ENCODE measurements around the gene PTPRT. TPM values are rescaled to one million over a fixed set of nuclear protein-coding genes. Genes with fewer than 3 reads are reported as not detected.

PTPRT gene
- total RNA-seq, 2 donors from 2014 or later = not detected

GRCh38 chr20:42430598-42430997, 759.1 kb downstream of the PTPRT start:
- H3K4me1 ChIP-seq (ENCODE audit: control insufficient read depth in 1 of 2, low read depth in 2 of 2) = no peaks in the 10 kb centered on the region
- no peak for TF ChIP-seq CTCF (IDR thresholded peaks at IDR 0.05)
- H3K36me3 ChIP-seq = no peaks in the 10 kb centered on the region
- DNase-seq (ENCODE audit: low spot score) (no peak), ATAC-seq (ENCODE audit: insufficient number of reproducible peaks, low FRiP score, low read depth) (no peak)
- no peaks in the 10 kb centered on the region for H3K27me3 ChIP-seq (replicated peaks; ENCODE audit: insufficient read depth)
- no peak overlapping the region for H3K27ac ChIP-seq
- H3K4me3 ChIP-seq = no peak overlapping the region
- H3K9me3 ChIP-seq = no peaks in the 10 kb centered on the region

- Histone ChIP-seq H3K4me1 (ENCODE audit: control insufficient read depth in 1 of 2, low read depth in 2 of 2) (no peaks in the 10 kb centered on the region), H3K27ac (no peak overlapping the region), H3K27me3 (replicated peaks; ENCODE audit: insufficient read depth) (no peaks in the 10 kb centered on the region), H3K36me3 (no peaks in the 10 kb centered on the region), H3K9me3 (no peaks in the 10 kb centered on the region), H3K4me3 (no peak overlapping the region)
- TF ChIP-seq CTCF (IDR thresholded peaks at IDR 0.05) = no peak
- DNase-seq (ENCODE audit: low spot score) = no peak
- ATAC-seq (ENCODE audit: insufficient number of reproducible peaks, low FRiP score, low read depth) = no peak
Measured at GRCh38 chr20:42429761-42430458, 759.8 kb downstream of the PTPRT start.

DNA sequence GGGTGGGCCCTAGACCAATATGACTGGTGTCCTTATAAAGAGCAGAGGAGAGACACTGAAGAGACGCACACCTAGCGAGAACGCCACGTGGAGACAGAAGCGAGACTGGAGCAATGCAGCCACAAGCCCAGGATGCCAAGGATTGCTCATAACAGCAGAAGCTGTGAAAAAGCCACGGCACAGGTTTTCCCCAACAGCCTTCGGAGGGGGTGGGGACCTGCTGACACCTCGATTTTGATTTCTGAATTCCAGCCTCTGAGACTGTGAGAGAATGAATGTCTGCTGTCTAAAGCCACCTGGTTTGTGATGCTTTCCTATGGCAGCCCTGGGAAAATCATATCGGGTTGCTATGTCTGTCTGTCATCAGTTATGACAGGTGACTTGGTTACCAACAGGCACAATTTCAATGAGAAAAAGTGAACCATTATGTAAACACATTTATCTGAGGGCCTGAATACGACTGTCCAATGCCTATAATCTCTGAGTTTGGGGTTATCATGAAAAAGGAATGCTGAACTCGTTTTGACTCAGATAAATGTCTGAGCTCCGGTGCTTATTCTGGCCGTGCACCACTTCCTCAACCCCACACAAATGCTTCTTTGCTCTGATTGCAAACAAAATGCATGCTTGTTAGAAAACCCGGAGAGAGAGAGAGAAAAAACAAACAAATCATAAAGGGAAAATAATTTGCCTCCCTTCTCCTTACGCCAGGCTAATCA, 769.7 kb downstream of the PTPRT start:
- Histone ChIP-seq H3K27me3 (replicated peaks; ENCODE audit: insufficient read depth) (no peaks in the 10 kb centered on the region), H3K4me3 (no peak overlapping the region), H3K4me1 (ENCODE audit: control insufficient read depth in 1 of 2, low read depth in 2 of 2) (no peaks in the 10 kb centered on the region), H3K27ac (no peak overlapping the region), H3K36me3 (no peaks in the 10 kb centered on the region), H3K9me3 (no peaks in the 10 kb centered on the region)
- ATAC-seq (ENCODE audit: insufficient number of reproducible peaks, low FRiP score, low read depth) (no peak), DNase-seq (ENCODE audit: low spot score) (no peak)
- no peak for TF ChIP-seq CTCF (IDR thresholded peaks at IDR 0.05)

DNA sequence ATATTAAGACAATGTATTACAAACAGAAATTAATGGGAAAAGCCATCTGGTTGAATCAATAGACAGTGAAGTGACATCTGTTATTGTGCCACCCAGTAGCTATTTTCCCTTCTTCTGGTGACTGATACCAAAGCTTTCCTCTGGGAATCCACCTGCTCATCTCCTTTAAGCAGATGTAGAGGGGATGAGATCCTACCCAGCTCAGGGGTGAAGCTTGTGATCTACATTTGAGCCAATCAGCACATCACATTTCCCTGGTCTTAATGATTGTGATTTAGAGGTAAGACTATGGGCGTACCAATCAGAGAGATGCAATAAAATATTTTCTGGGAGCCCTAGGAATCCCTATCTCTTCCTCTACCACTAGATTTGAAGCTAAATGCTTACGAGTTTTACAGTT, 782.9 kb downstream of the PTPRT start:
- no peak for TF ChIP-seq CTCF (IDR thresholded peaks at IDR 0.05)
- H3K27me3 ChIP-seq (replicated peaks; ENCODE audit: insufficient read depth) = no peaks in the 10 kb centered on the region
- no peaks in the 10 kb centered on the region for H3K9me3 ChIP-seq
- DNase-seq (ENCODE audit: low spot score) (no peak), ATAC-seq (ENCODE audit: insufficient number of reproducible peaks, low FRiP score, low read depth) (no peak)
- no peak overlapping the region for H3K4me3 ChIP-seq
- H3K4me1 ChIP-seq (ENCODE audit: control insufficient read depth in 1 of 2, low read depth in 2 of 2) = no peaks in the 10 kb centered on the region
- no peaks in the 10 kb centered on the region for H3K36me3 ChIP-seq
- no peak overlapping the region for H3K27ac ChIP-seq

DNA sequence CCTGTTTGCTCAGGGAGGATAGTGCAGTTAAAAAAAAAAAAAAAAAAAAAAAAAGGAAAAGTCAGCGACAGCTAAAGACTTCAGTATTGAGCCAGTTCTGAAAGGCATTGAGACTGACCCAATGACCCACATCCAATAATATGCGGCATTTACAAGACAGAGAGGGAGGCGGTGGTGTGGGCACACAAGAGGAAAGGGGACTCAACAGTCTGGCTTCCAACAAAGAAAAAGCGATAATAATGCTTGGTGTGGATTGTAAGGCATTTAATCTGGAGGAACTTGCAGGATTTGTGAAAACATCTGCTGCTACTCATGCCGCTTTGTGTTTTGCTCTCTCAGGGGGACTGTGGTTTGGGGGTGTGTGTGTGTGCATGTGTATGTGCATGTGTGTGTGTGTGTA, 787.3 kb downstream of the PTPRT start:
- DNase-seq (ENCODE audit: low spot score) (no peak), ATAC-seq (ENCODE audit: insufficient number of reproducible peaks, low FRiP score, low read depth) (no peak)
- Histone ChIP-seq H3K36me3 (no peaks in the 10 kb centered on the region), H3K4me1 (ENCODE audit: control insufficient read depth in 1 of 2, low read depth in 2 of 2) (no peaks in the 10 kb centered on the region), H3K27me3 (replicated peaks; ENCODE audit: insufficient read depth) (no peaks in the 10 kb centered on the region), H3K9me3 (no peaks in the 10 kb centered on the region), H3K27ac (no peak overlapping the region), H3K4me3 (no peak overlapping the region)
- no peak for TF ChIP-seq CTCF (IDR thresholded peaks at IDR 0.05)
